ENCODE measurements around the gene PGM2L1.
"Not testable (repeated sequence)": the region's sequence is repeated elsewhere in the genome, so short reads cannot be mapped to it uniquely, and the experiment has no call there.

Gene PGM2L1

GRCh38 chr11:74332291-74332690 is 65.9 kb downstream of the PGM2L1 start:
- no peak for FAIRE-seq

- FAIRE-seq = not testable (repeated sequence)
These were observed 67.2 kb downstream of the PGM2L1 start for GRCh38 chr11:74331000-74331399.

GRCh38 chr11:74330075-74330858 is 68.0 kb downstream of the PGM2L1 start:
- no peak for FAIRE-seq

GRCh38 chr11:74327076-74327475 is 71.2 kb downstream of the PGM2L1 start:
- FAIRE-seq = no peak

GRCh38 chr11:74326665-74327064 is 71.6 kb downstream of the PGM2L1 start:
- FAIRE-seq = no peak

GRCh38 chr11:74325649-74326645 is 72.3 kb downstream of the PGM2L1 start:
- FAIRE-seq = no peak

GRCh38 chr11:74322667-74323066 is 75.6 kb downstream of the PGM2L1 start:
- FAIRE-seq = no peak

GRCh38 chr11:74321487-74322188 is 76.6 kb downstream of the PGM2L1 start:
- FAIRE-seq = no peak

GRCh38 chr11:74320538-74320937 is 77.7 kb downstream of the PGM2L1 start:
- no peak for FAIRE-seq

- no peak for FAIRE-seq
These were observed 79.0 kb downstream of the PGM2L1 start for GRCh38 chr11:74319139-74319816.

- no peak for FAIRE-seq
These were observed 79.8 kb downstream of the PGM2L1 start for GRCh38 chr11:74318241-74318932.

- FAIRE-seq = no peak
These were observed 81.3 kb downstream of the PGM2L1 start for GRCh38 chr11:74316772-74317505.

GRCh38 chr11:74312326-74312725 is 85.9 kb downstream of the PGM2L1 start:
- FAIRE-seq = no peak

GRCh38 chr11:74311352-74311926 is 86.8 kb downstream of the PGM2L1 start, which contains the start of gene P4HA3:
P4HA3 (minus strand) TSS chr11:74311640; CDS start chr11:74311611, 29 bp downstream.
- FAIRE-seq = no peak

GRCh38 chr11:74310857-74311256 is 87.4 kb downstream of the PGM2L1 start:
- FAIRE-seq = no peak

- no peak for FAIRE-seq
These were observed 90.8 kb downstream of the PGM2L1 start for GRCh38 chr11:74307434-74307833.

- FAIRE-seq = no peak
These were observed 91.6 kb downstream of the PGM2L1 start for GRCh38 chr11:74306435-74307175.

GRCh38 chr11:74299015-74299414 is 99.2 kb downstream of the PGM2L1 start:
- no peak for FAIRE-seq

- FAIRE-seq = no peak
These were observed 100.7 kb downstream of the PGM2L1 start for GRCh38 chr11:74297484-74297883.

GRCh38 chr11:74288911-74289310 is 109.3 kb downstream of the PGM2L1 start:
- FAIRE-seq = no peak

Data from colon (tissue), 2 donors.